Stimulated activated CD8-positive, alpha-beta memory T cell treated with anti-CD3 and anti-CD28 coated beads, Interleukin-7, amount 100 ng/mL, for 24 hours (primary cell): ENCODE data around the gene CFAP53.

Experiments
- DNase-seq: peaks from one replicate; pipeline ENCODE4 v3.0.0-alpha.2; 2020; ENCODE audit warnings: low read depth

The CFAP53 gene

GRCh38 chr18:50193796-50194630, 72.3 kb downstream of the CFAP53 start:
- no peak for DNase-seq

- no peak for DNase-seq
Observed at GRCh38 chr18:50192995-50193795, 73.1 kb downstream of the CFAP53 start.

- no peak for DNase-seq
Observed at GRCh38 chr18:50190926-50191325, 75.4 kb downstream of the CFAP53 start.

GRCh38 chr18:50190236-50190635, 76.1 kb downstream of the CFAP53 start:
- no peak for DNase-seq

GRCh38 chr18:50189160-50189559, 77.1 kb downstream of the CFAP53 start:
- no peak for DNase-seq

- DNase-seq: no peak
Observed at GRCh38 chr18:50188652-50189051, 77.6 kb downstream of the CFAP53 start.

GRCh38 chr18:50187659-50188058, 78.6 kb downstream of the CFAP53 start:
- DNase-seq: no peak

- no peak for DNase-seq
Observed at GRCh38 chr18:50186385-50186784, 79.9 kb downstream of the CFAP53 start.

GRCh38 chr18:50183556-50183955, 82.7 kb downstream of the CFAP53 start:
- DNase-seq: no peak

GRCh38 chr18:50182511-50182910, 83.8 kb downstream of the CFAP53 start:
- DNase-seq: no peak

GRCh38 chr18:50181590-50181989, 84.7 kb downstream of the CFAP53 start:
- DNase-seq: no peak

GRCh38 chr18:50179465-50179864, 86.8 kb downstream of the CFAP53 start:
- DNase-seq: no peak

- DNase-seq: no peak
Observed at GRCh38 chr18:50177294-50177992, 88.9 kb downstream of the CFAP53 start.
